Mesenteric fat pad (tissue), 1 donor: ENCODE results near the gene CRB1. TPM values are rescaled to one million over a fixed set of nuclear protein-coding genes. Genes with fewer than 3 reads are reported as not detected.

Experiments used
- DNase-seq: peaks from one replicate; pipeline ENCODE4 v3.0.0-alpha.2; 2020; ENCODE audit warnings: low spot score
- total RNA-seq: library from RNA; stranded (reverse); fragmentation: NEBNext Ultra II Directional; extraction: Animal tissue kit (Norgen Biotek cat#: 25700); gene quantifications from one replicate; pipeline ENCODE4 v1.2.1, GENCODE V29; 2021
- donor health status: DM: yes; HTN: yes; CAD: no.

CRB1 gene
- total RNA-seq, 1 donor from 2014 or later: 0.48 TPM

DNA sequence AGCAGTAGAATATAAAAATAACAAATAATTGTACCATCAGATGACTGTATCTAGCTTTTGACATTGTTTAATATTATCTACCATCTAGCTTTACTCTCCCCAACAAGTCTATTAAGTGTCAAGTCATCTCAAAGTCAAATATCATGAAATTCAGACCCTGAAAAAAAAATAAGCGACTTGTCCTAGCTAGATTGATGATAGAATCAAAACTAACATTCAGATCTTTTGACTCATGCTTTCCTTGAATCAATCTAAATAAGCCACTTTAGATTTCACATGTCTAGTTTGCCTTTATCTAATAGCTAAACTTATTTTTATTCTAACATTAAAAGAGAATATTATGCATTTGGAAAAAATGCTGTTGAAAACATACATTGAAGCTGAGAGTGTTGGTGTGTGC lies 35.4 kb downstream of the CRB1 start:
- DNase-seq: no peak

- no peak for DNase-seq
These were observed 36.7 kb downstream of the CRB1 start for GRCh38 chr1:197304638-197305200.

GRCh38 chr1:197305925-197306324 lies 37.9 kb downstream of the CRB1 start:
- DNase-seq: no peak

- no peak for DNase-seq
These were observed 38.5 kb downstream of the CRB1 start for GRCh38 chr1:197306381-197307062.

DNA sequence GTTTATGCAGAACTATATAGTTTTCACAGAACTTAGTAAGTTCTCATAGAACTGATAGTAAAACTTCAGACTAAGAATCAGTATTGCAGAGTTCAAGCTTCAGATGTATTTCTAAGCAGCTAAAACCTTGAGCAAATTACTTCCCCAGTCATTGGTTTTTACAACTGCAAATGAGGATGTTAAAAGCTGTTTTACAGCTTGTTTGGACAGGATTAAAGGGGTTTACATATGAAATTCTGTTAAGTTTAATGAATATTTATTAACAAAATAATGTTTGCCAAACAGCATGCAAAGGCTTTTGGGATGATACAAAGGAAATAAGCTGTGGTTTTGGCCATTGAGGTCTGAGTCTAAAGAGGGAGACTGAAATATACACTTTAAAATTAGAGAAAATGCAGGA lies 39.1 kb downstream of the CRB1 start:
- DNase-seq: no peak

DNA sequence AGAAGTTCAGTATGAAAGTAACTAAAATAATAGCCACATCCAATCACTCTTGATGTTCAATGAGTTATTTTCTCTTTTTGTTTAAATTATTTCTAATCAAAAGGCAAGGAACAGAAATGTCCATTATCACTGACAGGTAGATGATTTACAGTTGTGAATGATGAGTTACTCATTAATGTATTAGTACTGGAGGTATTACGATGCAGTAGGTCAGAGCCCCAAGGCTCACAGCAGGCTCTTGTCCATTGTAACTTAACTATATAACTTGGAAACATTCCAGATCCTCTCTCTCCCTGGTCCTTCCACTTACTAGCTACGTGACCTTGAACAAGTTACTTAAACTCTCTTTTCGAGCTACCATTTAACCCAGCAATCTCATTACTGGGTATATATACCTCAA lies 39.5 kb downstream of the CRB1 start:
- DNase-seq: no peak

DNA sequence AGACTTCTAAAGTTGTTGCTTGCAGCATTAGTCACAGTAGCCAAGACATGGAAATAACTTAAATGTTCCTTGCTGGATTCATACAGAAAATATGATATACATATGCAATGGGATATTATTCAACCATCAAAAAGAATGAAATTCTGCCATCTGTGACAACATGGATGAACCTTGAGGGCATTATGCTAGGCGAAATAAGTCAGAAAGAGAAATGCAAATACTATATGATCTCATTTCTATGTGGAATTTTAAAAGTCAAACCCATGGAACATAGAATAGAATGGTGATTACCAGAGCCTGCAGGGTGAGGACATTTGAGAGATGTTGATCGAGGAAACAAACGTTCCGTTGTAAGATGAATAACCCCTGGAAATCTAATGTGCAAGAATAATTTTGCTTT lies 43.0 kb downstream of the CRB1 start:
- no peak for DNase-seq

DNA sequence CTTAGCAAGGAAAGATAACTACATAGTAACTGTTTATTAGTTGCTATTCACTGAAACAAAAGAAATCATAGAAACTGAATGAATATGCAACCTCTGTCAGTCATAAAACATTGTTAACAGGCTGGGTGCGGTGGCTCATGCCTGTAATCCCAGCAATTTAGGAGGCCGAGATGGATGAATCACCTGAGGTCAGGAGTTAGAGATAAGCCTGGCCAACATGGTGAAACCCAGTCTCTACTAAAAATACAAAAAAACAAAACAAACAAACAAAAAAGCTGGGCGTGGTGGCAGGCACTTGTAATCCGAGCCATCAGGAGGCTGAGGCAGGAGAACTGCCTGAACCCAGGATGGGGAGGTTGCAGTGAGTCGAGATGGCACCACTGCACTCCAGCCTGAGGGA lies 44.1 kb downstream of the CRB1 start:
- no peak for DNase-seq

DNA sequence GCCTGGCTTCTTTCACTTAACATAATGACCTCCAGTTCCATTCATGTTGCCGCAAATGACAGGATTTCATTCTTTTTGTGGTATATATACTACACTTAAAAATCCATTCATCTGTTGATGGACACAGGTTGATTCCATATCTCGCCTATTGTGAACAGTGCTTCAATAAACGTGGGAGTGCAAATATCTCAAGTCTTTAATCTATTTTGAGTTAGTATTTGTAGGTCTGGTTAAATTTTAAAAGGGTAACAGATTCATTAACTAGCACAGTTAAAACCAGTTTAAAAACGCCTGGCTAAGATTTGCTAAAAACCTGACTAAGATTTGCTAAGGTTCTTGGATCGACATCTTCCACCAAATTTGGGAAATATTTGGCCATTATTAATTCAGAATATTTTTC lies 45.7 kb downstream of the CRB1 start:
- DNase-seq: no peak

DNA sequence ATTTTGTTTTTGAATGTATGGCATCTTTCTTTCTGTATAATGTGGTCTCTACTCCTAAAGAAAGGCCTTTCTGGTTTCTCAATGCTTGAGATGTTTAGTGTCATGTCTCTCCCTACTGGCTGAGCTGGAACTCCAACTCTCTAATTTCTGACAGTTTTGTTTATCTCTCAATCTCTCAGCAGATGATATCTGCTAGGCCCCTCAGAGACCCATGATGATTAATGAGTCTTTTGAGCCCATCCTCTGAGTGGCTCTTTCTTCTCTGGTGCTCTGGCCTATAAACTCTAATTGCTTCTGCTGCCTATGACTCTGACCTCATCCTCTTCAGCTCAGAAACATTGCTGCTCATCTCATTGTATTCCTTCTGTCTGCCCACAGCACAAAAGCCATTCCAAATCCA lies 46.6 kb downstream of the CRB1 start:
- DNase-seq: no peak

- DNase-seq: no peak
These were observed 51.6 kb downstream of the CRB1 start for GRCh38 chr1:197319631-197320030.

DNA sequence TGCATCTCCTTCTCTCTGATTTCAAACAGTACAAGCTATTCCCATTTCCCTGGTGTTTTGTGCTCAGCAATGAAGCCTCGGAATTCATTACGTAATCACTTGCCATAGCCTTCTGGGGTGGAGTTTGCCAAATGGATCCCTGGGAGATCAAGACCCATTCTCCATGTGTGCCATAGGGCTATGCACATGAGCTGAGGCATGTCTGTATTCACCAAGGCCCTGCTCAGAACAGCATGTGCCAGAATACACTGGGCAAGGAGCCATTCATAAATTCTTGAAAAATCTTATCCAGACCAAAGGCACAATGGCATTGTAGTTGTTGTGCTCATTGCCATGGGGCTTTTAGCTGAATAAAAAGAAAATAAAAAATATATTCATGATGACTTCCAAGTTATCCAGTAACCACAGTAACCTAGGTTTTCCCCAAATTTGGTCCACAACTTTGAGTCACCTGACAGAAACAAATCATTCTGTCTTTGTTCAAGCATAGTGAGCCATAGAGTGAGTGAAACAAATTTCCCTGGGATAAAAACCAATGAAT lies 53.0 kb downstream of the CRB1 start:
- no peak for DNase-seq

DNA sequence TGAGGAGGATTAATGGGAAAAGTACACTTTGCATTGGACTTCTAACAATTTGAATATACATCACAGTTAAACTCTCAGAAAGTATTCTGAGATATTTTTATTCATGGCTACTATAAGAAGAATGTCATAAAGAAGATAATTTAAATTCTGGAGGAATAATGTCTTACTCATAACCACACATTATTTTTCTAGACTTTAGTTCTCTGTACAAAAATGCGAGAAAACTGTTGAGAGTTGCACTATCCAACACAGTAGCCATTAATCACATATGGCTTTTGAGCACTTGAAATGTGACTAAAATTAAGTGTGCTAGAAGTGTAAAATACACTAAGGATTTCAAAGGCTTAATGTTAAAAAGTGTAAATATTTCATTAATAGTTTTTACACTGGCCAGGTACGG lies 53.8 kb downstream of the CRB1 start:
- DNase-seq: no peak

DNA sequence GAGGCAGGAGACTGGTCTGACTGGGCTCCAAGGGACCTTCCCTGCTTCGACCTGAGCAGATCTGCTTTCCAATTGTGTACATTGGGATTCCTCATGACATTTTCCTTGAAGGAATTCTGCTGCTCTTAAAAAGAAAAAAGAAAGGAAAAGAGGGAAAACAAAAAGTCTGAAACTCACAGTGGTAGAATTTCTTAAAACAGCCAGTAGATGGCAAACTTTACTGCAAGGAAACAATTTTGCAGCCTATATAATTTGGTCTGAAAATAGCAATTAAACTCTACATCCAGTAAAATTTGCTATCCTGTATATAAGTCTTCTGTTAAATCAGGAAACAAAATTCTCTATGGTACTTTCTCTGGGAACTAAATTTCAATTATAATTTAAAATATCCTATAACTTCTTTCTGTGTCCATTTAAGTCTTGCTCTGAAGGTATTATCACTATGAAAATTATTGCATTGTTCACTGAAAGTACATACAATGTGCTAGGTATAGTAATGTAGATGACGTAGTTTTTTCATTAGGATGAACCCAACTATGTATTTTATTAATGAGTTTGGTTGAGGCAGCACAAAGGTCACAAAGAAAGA lies 59.8 kb downstream of the CRB1 start:
- no peak for DNase-seq

GRCh38 chr1:197330213-197330612 lies 62.2 kb downstream of the CRB1 start:
- DNase-seq: no peak

DNA sequence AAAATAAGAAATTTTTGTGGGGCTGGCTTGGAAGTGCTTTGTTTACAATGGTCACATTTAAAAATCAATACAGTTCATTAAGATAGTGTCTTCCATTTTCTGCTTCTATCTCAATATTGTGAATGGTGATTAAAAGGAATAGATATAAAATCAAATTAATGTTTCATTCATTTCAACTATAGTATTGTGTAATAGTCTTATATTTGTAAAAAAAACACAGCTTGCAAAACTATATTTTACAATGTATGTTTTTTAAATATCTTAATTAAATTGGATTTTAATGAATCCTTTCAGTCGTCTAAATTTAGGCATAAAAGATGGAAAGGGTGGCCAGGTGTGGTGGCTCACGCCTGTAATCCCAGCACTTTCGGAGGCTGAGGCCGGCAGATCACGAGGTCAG lies 63.5 kb downstream of the CRB1 start:
- no peak for DNase-seq

GRCh38 chr1:197333041-197333440 lies 65.0 kb downstream of the CRB1 start:
- no peak for DNase-seq

- DNase-seq: no peak
These were observed 68.5 kb downstream of the CRB1 start for GRCh38 chr1:197336571-197336970.

DNA sequence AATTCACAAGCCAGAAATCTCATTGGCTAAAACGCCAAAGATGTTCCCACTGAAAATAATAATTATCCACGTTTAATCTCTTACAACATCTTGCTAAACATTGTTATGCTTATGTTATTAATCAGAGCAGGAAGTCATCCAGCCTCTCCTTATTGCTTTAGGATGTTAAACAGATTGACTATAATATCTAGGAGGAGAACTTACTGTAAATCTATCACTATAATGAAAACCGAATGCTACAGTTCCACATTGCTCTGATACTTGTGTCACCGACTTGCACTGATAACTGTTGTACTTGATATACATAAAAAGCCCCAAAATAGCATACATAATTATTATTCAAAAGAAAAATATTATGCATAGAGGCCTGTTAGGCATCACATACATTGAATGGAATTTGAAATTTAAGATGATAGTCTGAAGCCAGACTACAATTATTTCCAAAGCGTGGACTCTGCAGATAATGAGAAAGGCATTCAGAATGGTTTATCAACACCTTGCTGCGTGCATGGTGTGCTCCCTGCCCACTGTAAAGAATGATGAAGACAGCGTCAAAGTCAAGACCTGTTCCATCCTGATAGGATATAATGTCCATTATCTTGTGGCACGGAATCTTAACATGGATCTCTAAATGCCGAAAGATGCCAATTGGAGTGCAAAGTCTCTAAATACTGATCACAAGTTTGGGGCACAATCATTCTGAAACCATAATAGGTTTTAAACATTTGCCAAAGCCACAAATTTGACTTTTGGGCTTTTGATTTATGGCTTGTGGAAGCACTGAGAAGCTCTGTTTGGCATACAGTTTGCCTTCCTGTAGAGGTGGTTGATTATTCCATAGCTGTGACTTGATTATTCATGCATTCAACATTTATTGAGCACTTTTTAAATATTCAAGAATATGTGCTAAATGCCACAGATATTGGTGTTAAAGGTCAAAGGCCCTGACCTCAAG lies 71.3 kb downstream of the CRB1 start:
- no peak for DNase-seq

GRCh38 chr1:197341626-197342025 lies 73.6 kb downstream of the CRB1 start:
- no peak for DNase-seq

GRCh38 chr1:197342044-197342565 lies 74.1 kb downstream of the CRB1 start:
- DNase-seq: no peak
